Measurements from ENCODE around the gene LPIN1.

GRCh38 chr2:11696736-11697102 lies 49.7 kb upstream of the LPIN1 start:
- TF ChIP-seq CTCF (conservative IDR thresholded peaks at IDR 0.05; ENCODE audit: low read depth, low read length) (no peak), EZH2 (IDR thresholded peaks at IDR 0.05; ENCODE audit: borderline replicate concordance, low read depth, low read length, poor library complexity, severe bottlenecking) (no peak)
